Fibroblast of lung (primary cell): ENCODE results near the gene ELFN2.

Source experiments
- EZH2 ChIP-seq: IDR thresholded peaks from 2 replicates; pipeline ENCODE4 v1.5.1; 2012; ENCODE audit warnings: low read length, control low read depth, mild to moderate bottlenecking; ENCODE audit errors: missing control alignments
- TF ChIP-seq, protein P1 (sequence below), 2 donors: IDR thresholded peaks in 1 of 2; conservative IDR thresholded peaks in 1 of 2; 1 replicate in 1 of 2; 2 replicates in 1 of 2; pipeline ENCODE4 v1.5.1; 2011 to 2012; ENCODE audit warnings: low read length in 2 of 2, control low read depth in 1 of 2, inconsistent platforms in 1 of 2, low read depth in 1 of 2, mild to moderate bottlenecking in 1 of 2

DNA sequence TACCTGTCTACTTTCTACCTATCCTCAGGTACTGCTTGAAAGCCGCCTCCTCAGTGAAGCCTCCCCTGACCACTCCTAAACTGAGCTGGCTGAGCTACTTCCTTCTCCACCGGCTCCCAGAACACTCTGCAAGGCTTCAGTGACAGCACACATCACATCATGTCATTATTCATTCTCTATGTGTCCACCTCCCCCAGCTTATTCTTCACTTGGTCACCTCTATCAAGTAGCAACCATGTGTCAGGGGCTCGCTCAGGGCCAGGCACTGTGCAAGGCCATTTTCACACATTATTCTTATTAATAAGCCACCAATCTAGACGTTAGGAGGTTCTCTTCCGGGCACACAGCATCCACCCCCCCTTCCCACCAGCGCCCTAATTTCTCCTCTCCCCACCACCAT, 3.7 kb upstream of the ELFN2 start:
- TF ChIP-seq, protein P1, sequence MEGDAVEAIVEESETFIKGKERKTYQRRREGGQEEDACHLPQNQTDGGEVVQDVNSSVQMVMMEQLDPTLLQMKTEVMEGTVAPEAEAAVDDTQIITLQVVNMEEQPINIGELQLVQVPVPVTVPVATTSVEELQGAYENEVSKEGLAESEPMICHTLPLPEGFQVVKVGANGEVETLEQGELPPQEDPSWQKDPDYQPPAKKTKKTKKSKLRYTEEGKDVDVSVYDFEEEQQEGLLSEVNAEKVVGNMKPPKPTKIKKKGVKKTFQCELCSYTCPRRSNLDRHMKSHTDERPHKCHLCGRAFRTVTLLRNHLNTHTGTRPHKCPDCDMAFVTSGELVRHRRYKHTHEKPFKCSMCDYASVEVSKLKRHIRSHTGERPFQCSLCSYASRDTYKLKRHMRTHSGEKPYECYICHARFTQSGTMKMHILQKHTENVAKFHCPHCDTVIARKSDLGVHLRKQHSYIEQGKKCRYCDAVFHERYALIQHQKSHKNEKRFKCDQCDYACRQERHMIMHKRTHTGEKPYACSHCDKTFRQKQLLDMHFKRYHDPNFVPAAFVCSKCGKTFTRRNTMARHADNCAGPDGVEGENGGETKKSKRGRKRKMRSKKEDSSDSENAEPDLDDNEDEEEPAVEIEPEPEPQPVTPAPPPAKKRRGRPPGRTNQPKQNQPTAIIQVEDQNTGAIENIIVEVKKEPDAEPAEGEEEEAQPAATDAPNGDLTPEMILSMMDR (conservative IDR thresholded peaks at IDR 0.05 in 1 of 2, IDR thresholded peaks at IDR 0.05 in 1 of 2; ENCODE audit: low read depth in 1 of 2, low read length in 2 of 2): no peak
- TF ChIP-seq EZH2: no peak
